ENCODE data around the gene ADAP1. TPM values are rescaled to one million over a fixed set of nuclear protein-coding genes. Genes with fewer than 3 reads are reported as not detected.

ADAP1 gene
- total and polyA plus RNA-seq, 2 of the 8 experiments (the other 6 are each of a cell fraction or from before 2014, with no cell fraction given): 5.8 to 6.1 TPM

GRCh38 chr7:879093-879492 lies 75.4 kb downstream of the ADAP1 start:
- Histone ChIP-seq H3K4me3 (ENCODE audit: extremely low read depth in 1 of 4, insufficient read depth in 2 of 4, low read depth in 3 of 4, low read length in 4 of 4) (no peak overlapping the region), H2BK5ac (ENCODE audit: low read depth, low read length) (no peak overlapping the region; the same call in 1 of the 2 replicates), H4K5ac (ENCODE audit: insufficient read length, low read depth, low read length) (no peak overlapping the region), H3K23ac (ENCODE audit: insufficient read length) (no peak overlapping the region), H2BK15ac (ENCODE audit: low read length) (no peak overlapping the region), H4K8ac (ENCODE audit: extremely low read depth, insufficient read depth, low read length) (no peak overlapping the region; the same call in 1 of the 2 replicates), H3K18ac (ENCODE audit: extremely low read depth, low read length) (no peak overlapping the region), H3K36me3 (ENCODE audit: control insufficient read depth in 2 of 4, insufficient read depth in 4 of 4, low read length in 3 of 4) (peaks cover 0 to 12% (median under 1%) of the 10 kb centered on the region in 4 experiments; a peak in 3 of 8 replicates), H3K14ac (ENCODE audit: insufficient read length) (no peak overlapping the region), H3K27me3 (replicated peaks in 1 of 4; ENCODE audit: control insufficient read depth in 3 of 4, extremely low read depth in 1 of 4, insufficient read depth in 3 of 4, low read length in 3 of 4) (no peaks in the 10 kb centered on the region), H3K56ac (replicated peaks; ENCODE audit: insufficient read length, low read depth, low read length) (no peak overlapping the region), H4K20me1 (replicated peaks in 1 of 2; ENCODE audit: control insufficient read depth in 1 of 2, insufficient read depth in 2 of 2, low read length in 2 of 2) (peaks cover 29 to 34% of the 10 kb centered on the region in 2 experiments), H4K91ac (replicated peaks; ENCODE audit: insufficient read length, low read length) (no peak overlapping the region), H2BK12ac (ENCODE audit: low read depth, low read length) (no peak overlapping the region), H2AK5ac (ENCODE audit: low read depth, low read length) (no peak overlapping the region), H3K23me2 (ENCODE audit: low read depth, low read length) (peaks cover 5% of the 10 kb centered on the region; the same call in 1 of the 2 replicates), H2BK20ac (ENCODE audit: low read length) (no peak overlapping the region), H3K79me1 (ENCODE audit: low read depth, low read length) (peaks cover 8% of the 10 kb centered on the region), H3K4me2 (ENCODE audit: insufficient read depth in 1 of 2, low read depth in 2 of 2, low read length in 2 of 2) (peak overlapping the region in 1 of 2 experiments; percentile 3; a peak in 1 of 4 replicates), H2AFZ (ENCODE audit: low read length) (no peak overlapping the region), H3K9ac (replicated peaks in 1 of 4; ENCODE audit: extremely low read depth in 1 of 4, low read depth in 3 of 4, low read length in 3 of 4) (no peak overlapping the region), H3K4me1 (replicated peaks in 1 of 4; ENCODE audit: control insufficient read depth in 3 of 4, insufficient read depth in 4 of 4, low read length in 3 of 4) (peaks cover 0 to 5% (median 0%) of the 10 kb centered on the region in 4 experiments; a peak in 3 of 7 replicates), H3K9me3 (ENCODE audit: insufficient read depth in 2 of 2, low read depth in 1 of 2, low read length in 1 of 2) (no peaks in the 10 kb centered on the region; a peak in 1 of 4 replicates), H3K27ac (ENCODE audit: low read depth, low read length) (no peak overlapping the region), H2BK120ac (replicated peaks; ENCODE audit: low read depth, low read length) (no peak overlapping the region), H3K79me2 (ENCODE audit: control insufficient read depth in 1 of 2, insufficient read depth in 2 of 2, low read length in 2 of 2) (peaks cover 48 to 70% of the 10 kb centered on the region in 2 experiments), H3K4ac (replicated peaks; ENCODE audit: insufficient read length, low read depth, low read length) (no peak overlapping the region)
- POLR2A ChIA-PET (ENCODE audit: partially characterized antibody): interaction anchor here (0.7 to 2.3 kb wide), 3 partner anchors 19 to 252 kb away, joined by 3 to 7 read pairs (median 3); no protein-coding TSS in a partner anchor
- CTCF ChIA-PET (ENCODE audit: partially characterized antibody): interaction anchor here (1.0 to 1.7 kb wide), 2 partner anchors 13 to 42 kb away, joined by 4 read pairs; no protein-coding TSS in a partner anchor
- 97% methylated on average over 15 of the region's 15 CpGs; no CpG with 5 or more reads in 1 of the 2 experiments for WGBS, 2 experiments (ENCODE audit: extremely low coverage in 1 of 2, insufficient coverage in 1 of 2, insufficient read length in 1 of 2, insufficient replicate concordance in 2 of 2, low coverage in 1 of 2, low lambda C conversion rate in 2 of 2, missing lambda C conversion rate in 1 of 2)
- DNase-seq (ENCODE audit: low read depth in 1 of 2, low spot score in 2 of 2) (no peak), FAIRE-seq (no peak)
- TF ChIP-seq PHF8 (conservative IDR thresholded peaks at IDR 0.05; ENCODE audit: low read depth, low read length): no peak
- no peak for TF ChIP-seq TEAD4 (IDR thresholded peaks at IDR 0.05; ENCODE audit: low read depth, low read length)
- no peak for TF ChIP-seq POLR2AphosphoS5 (IDR thresholded peaks at IDR 0.05; ENCODE audit: low read depth, low read length)
- TF ChIP-seq CHD2 (IDR thresholded peaks at IDR 0.05; ENCODE audit: low read length): no peak
- TF ChIP-seq TAF1 (IDR thresholded peaks at IDR 0.05; ENCODE audit: low read depth, low read length): no peak
- no peak for TF ChIP-seq ATF3 (IDR thresholded peaks at IDR 0.05; ENCODE audit: insufficient read depth, low read depth, low read length)
- no peak for TF ChIP-seq SIRT6 (IDR thresholded peaks at IDR 0.05; ENCODE audit: low read length)
- no peak for TF ChIP-seq GABPA (IDR thresholded peaks at IDR 0.05; ENCODE audit: borderline replicate concordance, insufficient read depth, low read length)
- TF ChIP-seq CBX8 (IDR thresholded peaks at IDR 0.05; ENCODE audit: borderline replicate concordance, low read depth, low read length): no peak
- no peak for TF ChIP-seq MAFK (IDR thresholded peaks at IDR 0.05; ENCODE audit: low read depth, low read length)
- no peak for TF ChIP-seq NRF1 (IDR thresholded peaks at IDR 0.05; ENCODE audit: low read depth, low read length)
- TF ChIP-seq YY1 (IDR thresholded peaks at IDR 0.05; ENCODE audit: low read depth, low read length): no peak
- TF ChIP-seq E2F6 (IDR thresholded peaks at IDR 0.05): no peak
- no peak for TF ChIP-seq JUND (IDR thresholded peaks at IDR 0.05; ENCODE audit: low read length)
